ENCODE results near the gene HTR1E.

GRCh38 chr6:87065117-87065516 is 127.8 kb downstream of the HTR1E start:
- TF ChIP-seq POLR2A (IDR thresholded peaks at IDR 0.05) = no peak
- TF ChIP-seq, protein P1, sequence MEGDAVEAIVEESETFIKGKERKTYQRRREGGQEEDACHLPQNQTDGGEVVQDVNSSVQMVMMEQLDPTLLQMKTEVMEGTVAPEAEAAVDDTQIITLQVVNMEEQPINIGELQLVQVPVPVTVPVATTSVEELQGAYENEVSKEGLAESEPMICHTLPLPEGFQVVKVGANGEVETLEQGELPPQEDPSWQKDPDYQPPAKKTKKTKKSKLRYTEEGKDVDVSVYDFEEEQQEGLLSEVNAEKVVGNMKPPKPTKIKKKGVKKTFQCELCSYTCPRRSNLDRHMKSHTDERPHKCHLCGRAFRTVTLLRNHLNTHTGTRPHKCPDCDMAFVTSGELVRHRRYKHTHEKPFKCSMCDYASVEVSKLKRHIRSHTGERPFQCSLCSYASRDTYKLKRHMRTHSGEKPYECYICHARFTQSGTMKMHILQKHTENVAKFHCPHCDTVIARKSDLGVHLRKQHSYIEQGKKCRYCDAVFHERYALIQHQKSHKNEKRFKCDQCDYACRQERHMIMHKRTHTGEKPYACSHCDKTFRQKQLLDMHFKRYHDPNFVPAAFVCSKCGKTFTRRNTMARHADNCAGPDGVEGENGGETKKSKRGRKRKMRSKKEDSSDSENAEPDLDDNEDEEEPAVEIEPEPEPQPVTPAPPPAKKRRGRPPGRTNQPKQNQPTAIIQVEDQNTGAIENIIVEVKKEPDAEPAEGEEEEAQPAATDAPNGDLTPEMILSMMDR (IDR thresholded peaks at IDR 0.05) = no peak
